Occipital lobe (tissue), 2 donors: ENCODE results near the gene CTNNA2. TPM values are rescaled to one million over a fixed set of nuclear protein-coding genes. Genes with fewer than 3 reads are reported as not detected.

Experiments
- DNase-seq: peaks from one replicate; lab custom pipeline; 2025; lab: John Stamatoyannopoulos, UW
- total RNA-seq: library from RNA; depleted of rRNA; stranded (reverse); fragments of >200 nt; gene quantifications from one replicate; pipeline ENCODE4 v1.2.3, GENCODE V29; 2014

The CTNNA2 gene
- total RNA-seq, 1 donor from 2014 or later = 261 TPM

GRCh38 chr2:79702905-79703304, 190.1 kb downstream of the CTNNA2 start:
- DNase-seq = no peak

GRCh38 chr2:79711098-79711497, 198.2 kb downstream of the CTNNA2 start:
- no peak for DNase-seq

GRCh38 chr2:79713131-79713785, 200.4 kb downstream of the CTNNA2 start:
- DNase-seq = no peak

GRCh38 chr2:79714283-79714682, 201.4 kb downstream of the CTNNA2 start:
- DNase-seq = no peak

- no peak for DNase-seq
These were observed 202.5 kb downstream of the CTNNA2 start for GRCh38 chr2:79715338-79715737.

GRCh38 chr2:79716266-79716665, 203.4 kb downstream of the CTNNA2 start:
- no peak for DNase-seq

- no peak for DNase-seq
These were observed 204.6 kb downstream of the CTNNA2 start for GRCh38 chr2:79717364-79718007.

GRCh38 chr2:79721061-79721460, 208.2 kb downstream of the CTNNA2 start:
- no peak for DNase-seq

- no peak for DNase-seq
These were observed 209.1 kb downstream of the CTNNA2 start for GRCh38 chr2:79721966-79722365.

GRCh38 chr2:79723830-79724229, 211.0 kb downstream of the CTNNA2 start:
- no peak for DNase-seq

GRCh38 chr2:79729532-79729931, 216.7 kb downstream of the CTNNA2 start:
- no peak for DNase-seq

GRCh38 chr2:79734518-79734917, 221.7 kb downstream of the CTNNA2 start:
- DNase-seq = no peak

- DNase-seq = no peak
These were observed 228.1 kb downstream of the CTNNA2 start for GRCh38 chr2:79740879-79741443.

- DNase-seq = no peak
These were observed 237.5 kb downstream of the CTNNA2 start for GRCh38 chr2:79750321-79750720.

GRCh38 chr2:79757526-79757925, 244.7 kb downstream of the CTNNA2 start:
- DNase-seq = no peak

GRCh38 chr2:79758042-79758441, 245.2 kb downstream of the CTNNA2 start:
- DNase-seq = no peak

GRCh38 chr2:79758749-79759282, 246.0 kb downstream of the CTNNA2 start:
- no peak for DNase-seq

- no peak for DNase-seq
These were observed 258.1 kb downstream of the CTNNA2 start for GRCh38 chr2:79770926-79771325.

GRCh38 chr2:79771493-79771892, 258.6 kb downstream of the CTNNA2 start:
- no peak for DNase-seq

GRCh38 chr2:79774016-79774415, 261.2 kb downstream of the CTNNA2 start:
- DNase-seq = no peak

GRCh38 chr2:79776461-79776860, 263.6 kb downstream of the CTNNA2 start:
- no peak for DNase-seq

GRCh38 chr2:79780781-79781180, 267.9 kb downstream of the CTNNA2 start:
- DNase-seq = no peak
